Fibroblast of lung (primary cell): ENCODE results near the gene PTPRN. TPM values are rescaled to one million over a fixed set of nuclear protein-coding genes. Genes with fewer than 3 reads are reported as not detected.

Experiments
- DNase-seq, 2 donors: peaks; one replicate each; pipeline versions ENCODE4 v3.0.0 to v3.0.0-alpha.2; 2010; ENCODE audit warnings: low read depth in 2 of 2
- H2AFZ ChIP-seq: 2 replicates; pipeline ENCODE4 v1.5.1; 2012; ENCODE audit warnings: low read length, control low read depth, inconsistent platforms
- H3K27ac ChIP-seq: 2 replicates; pipeline ENCODE4 v1.5.1; 2011; ENCODE audit warnings: low read length, control low read depth; ENCODE audit not compliant: insufficient read depth
- H3K27me3 ChIP-seq: 2 replicates; pipeline ENCODE4 v1.5.1; 2011; ENCODE audit warnings: mild to moderate bottlenecking, low read length; ENCODE audit not compliant: control insufficient read depth, insufficient read depth
- H3K36me3 ChIP-seq: 2 replicates; pipeline ENCODE4 v1.5.1; 2011; ENCODE audit warnings: low read length; ENCODE audit not compliant: control insufficient read depth, insufficient read depth
- H3K4me1 ChIP-seq: 2 replicates; pipeline ENCODE4 v1.5.1; 2011; ENCODE audit warnings: low read length; ENCODE audit not compliant: control insufficient read depth, insufficient read depth; ENCODE audit errors: extremely low read depth
- H3K4me2 ChIP-seq: 2 replicates; pipeline ENCODE4 v1.5.1; 2011; ENCODE audit warnings: low read length, control low read depth; ENCODE audit not compliant: insufficient read depth; ENCODE audit errors: extremely low read depth
- H3K4me3 ChIP-seq, 4 experiments: fragments of 200-600 bp in 1 of 4; sonication (generic) in 1 of 4; replicated peaks in 1 of 4; 2 replicates each; pipeline ENCODE4 v1.5.1; 2011 to 2016; ENCODE audit warnings: low read length in 4 of 4, low read depth in 3 of 4, mild to moderate bottlenecking in 3 of 4, control low read depth in 2 of 4, inconsistent platforms in 1 of 4, mixed read lengths in 1 of 4; ENCODE audit not compliant: insufficient read depth in 1 of 4; ENCODE audit errors: control extremely low read depth in 1 of 4
- H3K79me2 ChIP-seq: 2 replicates; pipeline ENCODE4 v1.5.1; 2012; ENCODE audit warnings: mild to moderate bottlenecking, low read length, inconsistent platforms; ENCODE audit not compliant: control insufficient read depth, insufficient read depth
- H3K9ac ChIP-seq: 2 replicates; pipeline ENCODE4 v1.5.1; 2011; ENCODE audit warnings: mild to moderate bottlenecking, low read length, control low read depth; ENCODE audit not compliant: insufficient read depth
- H3K9me3 ChIP-seq: 2 replicates; pipeline ENCODE4 v1.5.1; 2012; ENCODE audit warnings: low read depth, low read length; ENCODE audit not compliant: control insufficient read depth, insufficient read depth
- H4K20me1 ChIP-seq: 2 replicates; pipeline ENCODE4 v1.5.1; 2011; ENCODE audit warnings: low read length; ENCODE audit not compliant: control insufficient read depth, insufficient read depth; ENCODE audit errors: extremely low read depth
- CTCF ChIP-seq, 2 donors: IDR thresholded peaks in 1 of 2; conservative IDR thresholded peaks in 1 of 2; 1 replicate in 1 of 2; 2 replicates in 1 of 2; pipeline ENCODE4 v1.5.1; 2011 to 2012; ENCODE audit warnings: low read length in 2 of 2, control low read depth in 1 of 2, inconsistent platforms in 1 of 2, low read depth in 1 of 2, mild to moderate bottlenecking in 1 of 2
- EZH2 ChIP-seq: IDR thresholded peaks from 2 replicates; pipeline ENCODE4 v1.5.1; 2012; ENCODE audit warnings: low read length, control low read depth, mild to moderate bottlenecking; ENCODE audit errors: missing control alignments
- polyA plus RNA-seq, 2 donors: library from polyadenylated mRNA; depleted of rRNA in 1 of 2; stranded (reverse) in 1 of 2; unstranded in 1 of 2; fragments of >200 nt; gene quantifications; 2 replicates each; pipeline ENCODE4 v1.2.1, GENCODE V29; 2011 to 2012; ENCODE audit warnings: missing spikeins in 1 of 2
- total RNA-seq: library from RNA; depleted of rRNA; stranded (reverse); fragments of >200 nt; gene quantifications from 2 replicates; pipeline ENCODE4 v1.2.1, GENCODE V29; 2014

Gene PTPRN
- total and polyA plus RNA-seq, 2 donors (not counting 1 experiment from before 2014, with no cell fraction given): 0.28 to 3.5 TPM

- Histone ChIP-seq H3K36me3 (no peaks in the 10 kb centered on the region), H3K4me3 (no peak overlapping the region), H4K20me1 (no peaks in the 10 kb centered on the region), H3K79me2 (no peaks in the 10 kb centered on the region), H3K9me3 (no peaks in the 10 kb centered on the region), H2AFZ (no peak overlapping the region), H3K27me3 (peaks cover 18% of the 10 kb centered on the region), H3K4me2 (no peak overlapping the region), H3K4me1 (peaks cover 8% of the 10 kb centered on the region), H3K9ac (no peak overlapping the region), H3K27ac (no peak overlapping the region)
- no peak for DNase-seq
- no peak for TF ChIP-seq CTCF (conservative IDR thresholded peaks at IDR 0.05 in 1 of 2, IDR thresholded peaks at IDR 0.05 in 1 of 2; ENCODE audit: low read depth in 1 of 2, low read length in 2 of 2)
- no peak for TF ChIP-seq EZH2
Measured at GRCh38 chr2:219269362-219270054, 39.7 kb downstream of the PTPRN start.

- Histone ChIP-seq H3K9ac (no peak overlapping the region), H3K9me3 (no peaks in the 10 kb centered on the region)
- TF ChIP-seq EZH2 (no peak), CTCF (conservative IDR thresholded peaks at IDR 0.05 in 1 of 2, IDR thresholded peaks at IDR 0.05 in 1 of 2; ENCODE audit: low read depth in 1 of 2, low read length in 2 of 2) (no peak)
Measured at GRCh38 chr2:219268294-219268693, 40.9 kb downstream of the PTPRN start.

GRCh38 chr2:219266886-219267285 is 42.3 kb downstream of the PTPRN start:
- peaks cover 18% of the 10 kb centered on the region for H3K27me3 ChIP-seq
- no peak overlapping the region for H3K27ac ChIP-seq
- H3K4me2 ChIP-seq: no peak overlapping the region
- no peaks in the 10 kb centered on the region for H3K36me3 ChIP-seq
- H4K20me1 ChIP-seq: no peaks in the 10 kb centered on the region
- TF ChIP-seq CTCF (conservative IDR thresholded peaks at IDR 0.05 in 1 of 2, IDR thresholded peaks at IDR 0.05 in 1 of 2; ENCODE audit: low read depth in 1 of 2, low read length in 2 of 2): no peak
- TF ChIP-seq EZH2: no peak
- no peak overlapping the region for H2AFZ ChIP-seq
- H3K79me2 ChIP-seq: no peaks in the 10 kb centered on the region
- no peaks in the 10 kb centered on the region for H3K9me3 ChIP-seq
- H3K9ac ChIP-seq: no peak overlapping the region
- no peaks in the 10 kb centered on the region for H3K4me1 ChIP-seq
- H3K4me3 ChIP-seq: no peak overlapping the region
- DNase-seq: no peak

More at GRCh38 chr2:219268294-219268693, 40.9 kb downstream of the PTPRN start:
- peaks cover 18% of the 10 kb centered on the region for H3K27me3 ChIP-seq
- H4K20me1 ChIP-seq: no peaks in the 10 kb centered on the region
- H3K36me3 ChIP-seq: no peaks in the 10 kb centered on the region
- H2AFZ ChIP-seq: no peak overlapping the region
- no peaks in the 10 kb centered on the region for H3K79me2 ChIP-seq
- no peak overlapping the region for H3K4me2 ChIP-seq
- H3K27ac ChIP-seq: no peak overlapping the region
- no peak overlapping the region for H3K4me3 ChIP-seq
- no peak for DNase-seq
- no peaks in the 10 kb centered on the region for H3K4me1 ChIP-seq
